Measurements from ENCODE around the gene PCSK7.

The PCSK7 gene

DNA sequence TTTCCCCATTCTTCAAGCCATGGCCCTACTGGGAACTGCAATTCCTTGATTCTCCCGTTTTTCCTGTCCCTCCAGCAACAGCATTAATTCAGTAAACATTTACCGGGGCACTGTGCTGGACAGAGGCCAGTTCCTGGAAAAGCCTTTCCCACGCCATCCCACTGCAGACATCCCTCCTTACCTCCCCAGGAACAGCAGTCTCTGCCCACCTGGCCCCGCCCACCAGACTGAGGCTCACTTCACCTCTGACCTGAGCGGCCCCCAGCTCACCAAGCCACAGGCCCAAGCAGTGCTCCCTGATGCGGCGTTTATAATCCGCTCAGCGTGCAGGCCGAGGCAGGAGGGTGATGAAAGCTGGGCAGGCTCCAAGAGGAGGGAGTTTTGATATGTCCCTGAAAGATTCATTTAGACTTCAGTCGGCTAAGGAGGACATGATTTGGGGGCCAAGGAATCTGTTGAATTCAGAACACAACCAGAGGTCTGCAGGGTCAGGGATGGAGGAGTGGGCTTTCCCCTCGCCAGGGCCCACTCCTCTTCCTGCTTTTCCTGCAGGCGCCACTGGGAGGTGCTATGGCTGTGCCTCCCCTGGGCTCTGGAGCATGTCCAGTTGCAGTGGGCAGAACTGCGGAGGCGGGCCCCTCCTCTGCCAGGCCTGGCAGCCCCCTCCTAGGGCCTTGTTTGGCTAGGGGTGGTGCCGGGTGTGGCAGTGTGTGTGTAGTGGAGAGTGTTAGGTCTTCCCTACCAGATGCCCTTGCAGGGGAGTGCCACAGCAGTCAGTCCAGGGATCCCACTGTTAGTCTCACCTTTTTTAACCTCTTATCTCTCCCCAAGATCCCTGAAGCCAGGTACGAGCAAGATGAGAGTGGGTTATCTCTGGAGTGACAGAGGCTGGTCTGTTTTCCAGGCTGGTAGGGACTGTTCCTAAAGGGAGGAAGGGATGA is 34.1 kb downstream of the PCSK7 start:
- H3K4me3 Mint-ChIP-seq: peak overlapping the region; percentile 64

DNA sequence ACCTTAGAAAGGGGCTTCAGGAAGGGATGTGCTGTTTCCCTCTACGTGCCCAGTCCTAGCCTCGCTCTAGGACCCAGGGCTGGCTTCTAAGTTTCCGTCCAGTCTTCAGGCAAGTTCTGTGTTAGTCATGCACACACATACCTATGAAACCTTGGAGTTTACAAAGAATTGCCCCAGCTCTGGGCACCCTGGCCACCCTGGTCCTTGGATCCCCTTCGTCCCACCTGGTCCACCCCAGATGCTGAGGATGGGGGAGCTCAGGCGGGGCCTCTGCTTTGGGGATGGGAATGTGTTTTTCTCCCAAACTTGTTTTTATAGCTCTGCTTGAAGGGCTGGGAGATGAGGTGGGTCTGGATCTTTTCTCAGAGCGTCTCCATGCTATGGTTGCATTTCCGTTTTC is 34.9 kb downstream of the PCSK7 start:
- TF ChIP-seq, protein P1, sequence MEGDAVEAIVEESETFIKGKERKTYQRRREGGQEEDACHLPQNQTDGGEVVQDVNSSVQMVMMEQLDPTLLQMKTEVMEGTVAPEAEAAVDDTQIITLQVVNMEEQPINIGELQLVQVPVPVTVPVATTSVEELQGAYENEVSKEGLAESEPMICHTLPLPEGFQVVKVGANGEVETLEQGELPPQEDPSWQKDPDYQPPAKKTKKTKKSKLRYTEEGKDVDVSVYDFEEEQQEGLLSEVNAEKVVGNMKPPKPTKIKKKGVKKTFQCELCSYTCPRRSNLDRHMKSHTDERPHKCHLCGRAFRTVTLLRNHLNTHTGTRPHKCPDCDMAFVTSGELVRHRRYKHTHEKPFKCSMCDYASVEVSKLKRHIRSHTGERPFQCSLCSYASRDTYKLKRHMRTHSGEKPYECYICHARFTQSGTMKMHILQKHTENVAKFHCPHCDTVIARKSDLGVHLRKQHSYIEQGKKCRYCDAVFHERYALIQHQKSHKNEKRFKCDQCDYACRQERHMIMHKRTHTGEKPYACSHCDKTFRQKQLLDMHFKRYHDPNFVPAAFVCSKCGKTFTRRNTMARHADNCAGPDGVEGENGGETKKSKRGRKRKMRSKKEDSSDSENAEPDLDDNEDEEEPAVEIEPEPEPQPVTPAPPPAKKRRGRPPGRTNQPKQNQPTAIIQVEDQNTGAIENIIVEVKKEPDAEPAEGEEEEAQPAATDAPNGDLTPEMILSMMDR (IDR thresholded peaks at IDR 0.05): no peak
- no peak overlapping the region for H3K4me3 Mint-ChIP-seq

More for the DNA sequence above, 34.1 kb downstream of the PCSK7 start:
- H3K36me3 Mint-ChIP-seq (ENCODE audit: low read depth): no peaks in the 10 kb centered on the region
- peaks cover 51% of the 10 kb centered on the region for H3K4me1 Mint-ChIP-seq
- TF ChIP-seq, protein P1 (IDR thresholded peaks at IDR 0.05): peak; percentile 59
- H3K27me3 Mint-ChIP-seq (ENCODE audit: low read depth, poor library complexity): peaks cover 10% of the 10 kb centered on the region
- no peaks in the 10 kb centered on the region for H3K9me3 Mint-ChIP-seq
- DNase-seq: peak; percentile 65
- peak overlapping the region; percentile 59 for H3K27ac Mint-ChIP-seq

DNA sequence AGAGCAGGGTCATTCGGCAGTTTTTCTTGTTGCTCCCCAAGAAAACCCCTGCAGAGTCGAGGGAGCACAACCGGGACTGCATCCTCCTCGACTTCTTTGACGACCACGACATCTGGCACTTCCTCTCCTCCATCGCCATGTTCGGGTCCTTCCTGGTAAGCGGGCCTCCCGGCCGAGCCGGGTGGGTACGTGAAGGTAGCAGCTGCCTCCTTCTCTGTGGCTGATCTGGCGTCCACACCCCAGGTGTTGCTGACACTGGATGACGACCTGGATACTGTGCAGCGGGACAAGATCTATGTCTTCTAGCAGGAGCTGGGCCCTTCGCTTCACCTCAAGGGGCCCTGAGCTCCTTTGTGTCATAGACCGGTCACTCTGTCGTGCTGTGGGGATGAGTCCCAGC is 36.1 kb downstream of the PCSK7 start:
- no peaks in the 10 kb centered on the region for H3K36me3 Mint-ChIP-seq (ENCODE audit: low read depth)
- no peak overlapping the region for H3K27ac Mint-ChIP-seq
- no peaks in the 10 kb centered on the region for H3K9me3 Mint-ChIP-seq
- no peak for DNase-seq
- H3K27me3 Mint-ChIP-seq (ENCODE audit: low read depth, poor library complexity): peaks cover 10% of the 10 kb centered on the region
- no peak overlapping the region for H3K4me3 Mint-ChIP-seq
- TF ChIP-seq, protein P1 (IDR thresholded peaks at IDR 0.05): no peak
- peaks cover 34% of the 10 kb centered on the region for H3K4me1 Mint-ChIP-seq

More for the DNA sequence above, 34.9 kb downstream of the PCSK7 start:
- Mint-ChIP-seq H3K27ac (no peak overlapping the region), H3K36me3 (ENCODE audit: low read depth) (no peaks in the 10 kb centered on the region), H3K9me3 (no peaks in the 10 kb centered on the region), H3K4me1 (peaks cover 46% of the 10 kb centered on the region), H3K27me3 (ENCODE audit: low read depth, poor library complexity) (peaks cover 10% of the 10 kb centered on the region)
- no peak for DNase-seq

DNA sequence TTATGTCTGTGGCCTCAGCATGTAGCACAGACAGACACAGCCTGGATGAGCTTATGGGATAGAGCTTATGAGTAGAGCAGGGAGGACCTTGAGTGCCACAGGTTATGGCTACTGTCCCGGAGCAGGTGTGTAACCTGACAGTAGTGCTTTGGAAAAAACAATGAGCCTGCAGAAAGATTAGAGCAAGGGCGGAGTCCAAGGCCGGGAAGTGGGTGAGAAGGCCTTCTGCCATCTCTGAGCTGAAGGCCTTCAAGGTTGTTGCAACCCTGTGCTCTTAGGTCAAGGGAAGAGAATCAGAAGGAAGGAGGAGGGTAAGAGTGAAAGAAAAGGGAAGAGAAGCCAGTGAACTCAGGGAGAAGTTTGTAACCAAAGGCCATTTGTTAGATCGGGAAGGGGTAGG is 36.6 kb downstream of the PCSK7 start:
- Mint-ChIP-seq H3K27me3 (ENCODE audit: low read depth, poor library complexity) (peaks cover 6% of the 10 kb centered on the region), H3K4me3 (no peak overlapping the region), H3K36me3 (ENCODE audit: low read depth) (no peaks in the 10 kb centered on the region), H3K9me3 (no peaks in the 10 kb centered on the region), H3K27ac (no peak overlapping the region), H3K4me1 (peaks cover 29% of the 10 kb centered on the region)
- TF ChIP-seq, protein P1 (IDR thresholded peaks at IDR 0.05): no peak
- no peak for DNase-seq

DNA sequence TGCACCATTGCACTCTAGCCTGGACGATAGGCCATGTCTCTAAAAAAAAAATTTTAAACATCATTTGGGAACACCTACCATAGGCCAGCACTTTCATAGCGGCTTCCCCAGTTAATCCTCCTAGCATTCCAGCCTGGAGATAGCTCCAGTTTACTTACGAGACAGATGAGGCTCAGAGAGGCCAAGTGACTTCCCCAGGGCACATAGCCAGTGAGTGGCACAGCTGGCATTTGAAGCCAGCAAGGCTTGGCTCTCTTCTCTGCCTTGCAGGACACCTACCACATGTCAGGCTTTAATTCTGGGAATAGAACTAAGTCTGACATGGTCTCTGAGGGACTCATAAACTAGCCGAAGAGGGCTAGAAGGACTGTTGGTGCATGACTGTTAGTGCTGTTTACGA is 37.6 kb downstream of the PCSK7 start:
- H3K9me3 Mint-ChIP-seq: no peaks in the 10 kb centered on the region
- peaks cover 2% of the 10 kb centered on the region for H3K27me3 Mint-ChIP-seq (ENCODE audit: low read depth, poor library complexity)
- H3K27ac Mint-ChIP-seq: no peak overlapping the region
- TF ChIP-seq, protein P1 (IDR thresholded peaks at IDR 0.05): no peak
- no peak for DNase-seq
- H3K4me3 Mint-ChIP-seq: no peak overlapping the region
- peaks cover 19% of the 10 kb centered on the region for H3K4me1 Mint-ChIP-seq
- H3K36me3 Mint-ChIP-seq (ENCODE audit: low read depth): no peaks in the 10 kb centered on the region
